ENCODE measurements around the gene ATXN7L1.
"Not testable (repeated sequence)": the region's sequence is repeated elsewhere in the genome, so short reads cannot be mapped to it uniquely, and the experiment has no call there.

The ATXN7L1 gene

DNA sequence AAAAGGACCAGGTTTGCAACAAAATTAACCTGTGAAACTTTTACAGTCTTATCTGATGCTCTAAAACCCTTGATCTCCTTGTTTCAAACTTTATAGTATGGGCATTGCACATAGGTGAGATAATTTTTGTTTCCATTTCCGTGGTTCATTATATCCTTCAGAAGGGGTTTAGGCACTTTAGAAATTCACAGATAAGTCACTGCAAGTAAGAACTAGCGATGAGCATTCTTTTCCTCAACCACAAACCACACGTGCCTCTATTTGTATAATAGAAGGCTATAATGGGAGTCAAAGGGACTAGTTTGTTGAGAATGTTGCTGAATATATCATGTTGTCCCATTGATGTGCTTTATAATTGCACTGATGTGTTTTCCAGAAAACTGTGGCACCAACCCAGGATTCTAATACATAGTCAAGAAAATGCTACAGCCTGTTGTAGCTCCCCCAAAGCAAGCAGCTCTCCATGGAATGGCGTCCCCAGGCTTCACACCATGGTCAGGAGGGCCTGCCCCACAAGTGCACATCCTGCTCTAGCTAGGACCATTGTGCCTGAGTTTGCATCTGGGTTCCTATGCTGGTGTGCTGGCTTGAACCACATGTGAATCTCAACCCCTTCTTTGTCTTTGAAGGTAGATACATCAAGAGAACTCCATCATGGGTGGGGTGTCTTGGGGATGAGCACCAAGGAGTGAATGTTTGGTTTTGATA lies 14.0 kb upstream of the ATXN7L1 start:
- peak; percentile 21 for DNase-seq (ENCODE audit: low spot score)

DNA sequence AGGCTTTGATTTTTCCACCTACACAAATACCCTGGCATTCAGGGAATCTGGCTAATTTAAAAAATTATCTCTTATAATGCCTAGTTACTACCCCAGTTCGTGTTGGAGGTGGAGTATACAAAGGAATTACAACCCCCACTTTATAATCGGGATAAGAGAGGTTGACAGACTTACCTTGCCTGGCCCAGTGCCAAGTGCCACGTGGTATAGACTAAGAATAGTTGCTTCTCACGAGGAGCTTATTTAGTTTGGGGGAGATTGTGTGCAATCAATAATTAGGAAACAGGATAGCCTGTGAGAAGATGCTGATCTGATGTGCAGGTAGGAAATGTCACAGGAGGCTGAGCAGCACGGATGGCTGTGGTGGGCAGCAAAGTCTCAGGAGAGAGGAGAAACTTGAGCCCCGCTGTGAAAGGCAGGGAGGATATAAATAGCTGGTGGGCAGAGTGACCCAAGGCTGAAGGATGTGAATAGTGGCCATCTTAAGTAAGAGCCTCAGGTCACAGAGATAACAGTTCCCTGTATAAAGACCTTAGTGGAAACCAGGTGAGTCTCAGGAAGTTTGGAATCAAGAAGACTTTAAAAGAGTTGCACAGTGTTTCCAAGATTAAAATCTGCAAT lies 11.3 kb upstream of the ATXN7L1 start:
- DNase-seq (ENCODE audit: low spot score) = no peak

DNA sequence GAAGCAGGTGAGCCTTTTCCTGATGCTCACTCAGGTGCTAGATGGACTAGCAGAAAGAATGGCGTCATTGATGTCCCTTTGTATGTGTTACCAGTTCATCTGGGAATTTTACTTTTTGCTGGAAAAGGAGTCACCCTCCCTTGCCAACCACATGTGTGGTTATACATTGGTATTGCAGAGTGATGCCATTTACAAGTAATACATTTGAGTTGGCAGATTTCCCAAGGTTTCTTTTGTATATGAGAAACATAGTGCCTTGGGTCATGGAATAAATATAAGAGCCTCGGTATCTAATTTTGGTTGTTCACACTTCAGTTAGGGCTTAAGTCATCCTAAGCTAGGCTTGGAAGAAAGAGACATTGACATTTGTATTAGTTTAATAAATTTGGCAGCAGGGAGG lies 10.4 kb upstream of the ATXN7L1 start:
- DNase-seq (ENCODE audit: low spot score) = no peak

- no peak for DNase-seq (ENCODE audit: low spot score)
These were observed 9.2 kb upstream of the ATXN7L1 start for GRCh38 chr7:105885387-105886111.

GRCh38 chr7:105883179-105883578 lies 6.8 kb upstream of the ATXN7L1 start:
- not testable (repeated sequence) for DNase-seq (ENCODE audit: low spot score)

GRCh38 chr7:105881439-105881838 lies 5.0 kb upstream of the ATXN7L1 start:
- DNase-seq (ENCODE audit: low spot score) = no peak

DNA sequence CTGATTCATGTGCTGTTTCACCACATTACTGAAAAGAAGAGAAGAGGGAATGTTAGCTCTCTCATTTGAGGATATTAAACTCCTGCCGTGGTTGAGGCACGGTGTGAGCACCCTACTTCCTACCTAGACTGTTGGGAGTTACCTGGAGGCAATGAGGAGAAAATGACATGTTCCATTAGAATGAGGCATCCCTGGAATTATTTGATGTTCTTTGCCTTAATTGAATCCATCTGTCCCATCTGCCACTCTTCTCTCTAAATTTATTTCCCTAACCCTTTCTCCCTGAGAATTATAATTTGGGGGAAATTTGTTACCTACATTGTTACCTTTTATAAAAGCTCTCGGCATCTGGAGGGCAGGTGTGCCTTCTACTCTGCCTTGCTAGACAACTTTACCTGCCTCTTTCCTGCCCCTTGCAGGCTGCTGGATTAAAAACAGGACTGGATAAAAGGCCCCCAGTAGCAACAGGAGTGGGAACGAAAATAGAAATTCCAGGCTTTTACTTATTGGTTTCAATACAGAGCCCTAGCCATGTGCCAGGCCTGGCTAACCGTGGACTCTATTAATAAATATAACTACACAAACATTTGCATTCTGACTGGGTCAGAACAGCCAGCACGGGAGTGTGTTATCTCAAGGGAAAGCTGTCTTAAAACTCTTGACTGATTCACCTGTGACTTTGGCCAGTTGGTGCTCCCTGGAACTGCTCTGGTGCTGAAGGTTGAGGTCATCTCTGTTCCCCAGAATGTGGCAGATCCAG lies 4.4 kb upstream of the ATXN7L1 start:
- no peak for DNase-seq (ENCODE audit: low spot score)

DNA sequence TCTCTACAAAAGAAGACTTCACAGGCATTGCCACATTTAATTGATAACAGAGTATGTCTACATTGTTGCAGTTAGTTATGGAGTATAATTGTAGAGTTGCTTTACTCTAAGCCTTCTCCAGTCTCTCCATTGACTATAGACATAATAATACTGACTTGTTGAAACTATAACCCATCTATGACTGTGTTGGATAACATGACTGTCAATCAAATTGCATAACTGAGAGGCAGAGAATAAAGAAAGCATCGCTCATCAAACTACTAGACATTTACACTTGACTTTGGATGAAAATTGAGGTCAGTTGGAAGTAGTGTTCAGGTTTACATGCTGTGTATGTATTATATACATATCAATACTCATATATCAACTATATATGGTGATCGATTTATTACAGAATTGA lies 3.4 kb upstream of the ATXN7L1 start:
- DNase-seq (ENCODE audit: low spot score) = no peak

DNA sequence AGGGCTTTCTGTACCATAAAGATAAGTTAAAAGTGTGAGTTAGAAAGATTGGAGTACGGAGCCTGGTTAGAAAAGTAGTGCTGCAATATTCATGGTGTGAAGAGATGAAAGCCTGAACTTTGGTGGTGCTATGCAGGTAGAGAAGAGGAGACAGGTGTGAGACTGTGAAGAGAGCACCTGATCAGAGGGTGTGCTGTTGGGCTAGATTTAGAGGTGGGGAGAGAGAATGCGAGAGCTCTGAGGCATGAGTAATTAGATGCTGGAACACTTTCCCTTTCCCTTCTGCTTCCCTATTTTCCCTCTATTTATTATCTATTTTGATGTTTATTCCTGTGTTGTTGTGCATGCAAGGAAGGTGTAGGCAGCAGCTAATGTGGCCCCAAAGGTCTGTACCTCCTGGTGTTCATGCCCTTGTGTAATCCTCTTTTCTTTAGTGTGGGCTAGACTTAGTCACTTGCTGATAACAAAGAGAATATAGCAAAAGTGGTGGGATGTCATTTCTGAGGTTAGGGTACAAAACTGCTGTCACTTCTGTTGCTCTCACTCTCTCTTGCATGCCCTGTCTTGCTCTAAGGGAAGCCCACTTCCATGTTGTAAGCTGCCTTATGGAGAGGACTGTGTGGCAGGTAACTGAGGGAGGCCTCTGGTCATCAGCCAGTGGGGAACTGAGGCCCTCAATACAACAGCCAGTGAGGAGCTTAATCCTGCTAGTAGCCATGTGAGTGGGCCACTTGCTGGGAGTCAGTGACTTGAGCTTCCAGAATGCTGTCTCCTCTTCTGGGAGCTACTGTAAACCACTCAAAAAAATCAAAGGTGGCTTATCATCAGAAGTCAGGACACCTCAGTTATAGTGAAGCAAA lies 2.6 kb upstream of the ATXN7L1 start:
- DNase-seq (ENCODE audit: low spot score) = no peak

DNA sequence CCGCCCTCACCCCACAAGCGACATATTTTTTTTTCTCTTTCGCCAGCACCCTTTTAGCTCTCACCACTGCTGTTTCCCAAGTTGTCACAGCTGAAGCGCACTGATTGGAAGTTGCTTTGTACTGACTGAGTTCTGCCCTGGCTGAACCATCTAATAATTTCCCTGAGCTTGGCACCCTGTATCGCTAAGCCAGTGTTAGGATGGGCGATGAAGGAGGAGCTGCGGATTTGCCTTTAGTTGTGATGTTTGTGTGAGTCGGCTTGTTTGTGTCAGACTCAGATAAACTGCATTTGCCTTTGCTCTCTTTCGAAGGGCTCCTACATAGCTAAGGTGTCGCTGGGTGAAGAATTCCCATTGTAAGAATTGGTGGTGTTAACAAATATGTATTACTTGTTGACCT lies 1.3 kb upstream of the ATXN7L1 start:
- DNase-seq (ENCODE audit: low spot score) = peak; percentile 29

- peak; percentile 48 for DNase-seq (ENCODE audit: low spot score)
These were observed 684 bp upstream of the ATXN7L1 start for GRCh38 chr7:105876964-105877601.

DNA sequence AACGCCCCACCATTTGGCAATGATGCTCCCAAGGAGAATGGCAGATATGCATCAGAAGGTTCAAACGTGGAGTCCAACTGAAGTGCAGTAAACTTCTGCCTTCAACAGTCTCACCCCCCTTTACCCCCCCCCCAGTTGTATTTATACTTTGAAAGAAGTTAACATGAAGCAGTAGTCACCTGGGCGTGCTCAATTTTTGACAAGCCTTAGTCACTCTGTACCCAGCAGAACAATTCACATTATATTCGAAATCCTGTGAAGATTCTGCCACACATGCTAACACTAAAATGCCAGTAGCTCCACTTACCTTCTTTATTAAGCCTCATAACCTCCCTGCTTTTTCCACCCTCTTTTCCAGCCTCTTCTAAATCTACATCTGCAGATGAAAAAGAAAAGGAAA lies 894 bp downstream of the ATXN7L1 start:
- DNase-seq (ENCODE audit: low spot score) = peak; percentile 14

DNA sequence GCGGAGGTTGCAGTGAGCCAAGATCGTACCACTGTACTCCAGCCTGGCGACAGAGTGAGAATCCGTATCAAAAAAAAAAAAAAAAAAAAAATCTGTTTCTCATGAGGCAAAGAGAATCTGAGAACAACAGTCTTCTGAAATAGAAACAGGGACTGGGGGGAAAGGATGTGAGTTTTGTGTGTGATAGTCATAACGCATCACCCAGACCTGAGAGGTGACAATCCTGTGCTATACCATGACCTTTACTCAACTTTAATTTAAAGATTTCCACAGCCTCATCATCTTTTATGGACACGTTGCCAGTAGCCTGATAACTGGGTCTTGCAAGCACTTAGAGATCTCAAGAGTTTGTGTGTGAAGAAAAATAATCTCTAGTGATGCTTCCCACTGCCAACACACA lies 2.3 kb downstream of the ATXN7L1 start:
- DNase-seq (ENCODE audit: low spot score) = no peak

- DNase-seq (ENCODE audit: low spot score) = no peak
These were observed 3.9 kb downstream of the ATXN7L1 start for GRCh38 chr7:105872491-105872890.

- DNase-seq (ENCODE audit: low spot score) = no peak
These were observed 5.3 kb downstream of the ATXN7L1 start for GRCh38 chr7:105871142-105871541.

DNA sequence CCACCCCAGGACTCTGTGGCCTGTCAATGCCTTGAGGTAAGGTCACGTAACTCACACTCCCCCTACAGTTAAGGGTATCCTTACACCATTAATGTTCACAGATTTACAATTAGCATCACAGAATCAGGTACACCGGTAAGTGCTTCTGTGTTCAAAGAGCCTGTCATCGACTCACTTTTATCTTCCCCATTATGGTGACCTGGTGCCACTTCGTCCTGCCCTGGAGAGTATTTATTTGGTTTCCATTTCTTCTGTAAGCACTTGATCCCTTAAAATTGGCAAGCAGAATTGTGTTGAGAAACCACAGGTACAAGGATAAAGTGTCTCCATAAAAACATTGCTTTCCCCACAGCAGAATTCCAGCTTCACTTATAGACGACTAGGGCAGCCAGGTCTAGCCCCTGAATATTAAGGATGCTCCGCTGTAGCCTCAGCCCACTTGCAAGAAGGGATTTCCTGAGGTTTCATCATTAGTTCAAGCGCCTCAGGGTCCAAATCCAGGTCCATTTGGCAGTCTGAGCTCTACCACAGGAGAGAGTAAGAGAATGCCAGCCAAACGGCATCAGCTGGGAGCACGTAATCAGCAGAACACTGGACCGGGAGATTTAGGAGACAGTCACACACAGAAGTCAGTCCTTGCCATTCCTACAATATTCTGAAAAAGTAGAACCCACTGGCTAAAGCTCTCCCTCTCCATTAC lies 10.1 kb downstream of the ATXN7L1 start:
- DNase-seq (ENCODE audit: low spot score) = no peak

DNA sequence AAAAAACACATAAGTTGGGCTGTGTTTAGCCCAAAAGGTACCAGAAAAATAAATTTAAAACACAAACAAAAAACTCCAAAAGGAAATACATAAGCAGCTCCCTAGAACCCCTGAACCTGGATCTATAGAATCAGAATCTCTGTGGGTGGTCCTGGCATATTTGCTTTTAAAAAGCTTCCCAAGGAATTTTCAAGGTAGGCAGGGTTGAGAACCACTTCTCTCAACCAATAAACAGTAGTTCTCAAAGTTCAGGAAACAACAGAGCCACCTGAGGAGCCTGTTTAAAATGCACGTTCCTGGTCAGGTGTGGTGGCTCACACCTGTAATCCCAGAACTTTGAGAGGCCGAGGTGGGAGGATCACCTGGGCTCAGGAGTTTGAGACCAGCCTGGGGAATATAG lies 12.5 kb downstream of the ATXN7L1 start:
- DNase-seq (ENCODE audit: low spot score) = no peak

DNA sequence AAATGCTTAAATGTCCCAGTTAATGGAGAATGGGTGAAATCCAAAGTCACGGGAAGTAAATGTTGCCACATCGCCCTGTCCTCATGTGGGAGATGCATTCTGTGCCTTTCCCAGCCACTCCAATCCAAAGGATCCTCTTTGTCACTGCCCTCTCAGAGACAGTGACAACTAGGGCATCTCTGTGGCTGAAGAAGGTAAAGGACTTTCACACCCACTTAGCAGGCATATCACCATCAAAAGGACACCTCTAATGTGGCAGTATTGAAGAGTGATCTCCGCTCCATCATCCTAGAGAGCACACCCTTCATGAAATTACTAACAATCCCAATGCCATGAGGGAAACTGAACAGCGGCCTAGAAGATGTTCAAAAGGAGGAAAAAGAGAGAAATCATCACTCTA lies 13.6 kb downstream of the ATXN7L1 start:
- no peak for DNase-seq (ENCODE audit: low spot score)

DNA sequence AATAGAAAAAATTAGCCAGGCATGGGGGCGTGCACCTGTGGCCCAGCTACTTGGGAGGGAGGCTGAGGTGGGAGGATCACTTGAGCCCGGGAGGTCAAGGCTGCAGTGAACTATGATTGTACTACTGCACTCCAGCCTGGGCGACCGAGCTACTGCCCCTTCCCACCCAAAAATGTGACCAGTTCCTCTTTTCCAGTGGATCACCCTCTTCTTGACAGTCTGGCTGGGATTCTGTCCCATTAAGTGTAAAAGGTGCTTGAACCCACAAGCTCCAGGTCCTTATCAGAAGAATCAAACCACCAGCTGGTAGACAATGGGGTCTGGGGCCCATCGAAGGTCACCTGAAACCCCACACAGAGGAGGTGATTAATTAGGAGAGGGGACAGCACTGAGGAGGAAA lies 14.1 kb downstream of the ATXN7L1 start:
- no peak for DNase-seq (ENCODE audit: low spot score)

DNA sequence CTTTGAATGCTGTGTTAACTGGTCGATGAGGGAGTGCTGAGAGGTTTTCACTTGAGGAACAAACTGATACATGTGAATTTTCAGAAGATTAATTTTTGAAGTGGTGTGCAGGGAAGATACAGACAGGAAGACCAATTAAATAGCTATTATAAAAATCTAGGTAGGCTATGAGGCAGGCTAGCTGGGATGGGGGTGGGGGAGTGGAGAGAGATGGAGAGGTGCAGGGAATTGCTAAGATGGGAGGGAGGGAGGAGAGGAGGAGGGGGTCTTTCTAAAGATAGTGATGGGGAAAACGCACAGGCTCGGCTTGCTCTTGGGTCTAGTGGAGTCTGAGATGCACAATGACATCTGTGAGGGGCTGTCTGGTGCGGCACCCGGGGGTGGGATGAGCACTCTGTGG lies 15.2 kb downstream of the ATXN7L1 start:
- DNase-seq (ENCODE audit: low spot score) = no peak

- DNase-seq (ENCODE audit: low spot score) = no peak
These were observed 15.6 kb downstream of the ATXN7L1 start for GRCh38 chr7:105860793-105861192.

Data from AG20443 (cell line).